KMS-11 (cell line): ENCODE measurements around the gene PRKAR1B.

Source experiments
- H2AFZ ChIP-seq: fragments of 200-600 bp; sonication (generic); 2 replicates; pipeline ENCODE4 v1.6.1; 2016; ENCODE audit warnings: antibody characterized with exemption, mixed run types, low read depth
- H3K27ac ChIP-seq: fragments of 200-600 bp; sonication (generic); 2 replicates; pipeline ENCODE4 v1.6.1; 2016; ENCODE audit warnings: mild to moderate bottlenecking, mixed run types
- H3K27me3 ChIP-seq: fragments of 200-600 bp; sonication (generic); 2 replicates; pipeline ENCODE4 v1.6.1; 2017; ENCODE audit warnings: mild to moderate bottlenecking, low read depth, mixed run types, moderate library complexity; ENCODE audit not compliant: insufficient read depth
- H3K36me3 ChIP-seq: fragments of 200-600 bp; sonication (generic); 2 replicates; pipeline ENCODE4 v1.6.1; 2017; ENCODE audit warnings: mild to moderate bottlenecking, mixed run types; ENCODE audit not compliant: insufficient read depth
- H3K4me1 ChIP-seq: fragments of 200-600 bp; sonication (generic); 2 replicates; pipeline ENCODE4 v1.6.1; 2016; ENCODE audit warnings: mild to moderate bottlenecking, low read depth, mixed run types; ENCODE audit not compliant: poor library complexity, severe bottlenecking
- H3K4me2 ChIP-seq: fragments of 200-600 bp; sonication (generic); 2 replicates; pipeline ENCODE4 v1.7.0; 2016; ENCODE audit warnings: mild to moderate bottlenecking, mixed run types
- H3K4me3 ChIP-seq: fragments of 200-600 bp; sonication (generic); IDR thresholded peaks from 2 replicates; pipeline ENCODE4 v1.6.1; 2017; ENCODE audit warnings: low read depth, low read length, mixed read lengths; ENCODE audit not compliant: insufficient read depth
- H3K79me2 ChIP-seq: fragments of 200-600 bp; sonication (generic); 2 replicates; pipeline ENCODE4 v1.6.1; 2016; ENCODE audit warnings: low read depth, mixed run types; ENCODE audit not compliant: insufficient read depth
- H3K9ac ChIP-seq: fragments of 200-600 bp; sonication (generic); 2 replicates; pipeline ENCODE4 v1.6.1; 2016; ENCODE audit warnings: mild to moderate bottlenecking, mixed run types
- H4K20me1 ChIP-seq: fragments of 200-600 bp; sonication (generic); 2 replicates; pipeline ENCODE4 v1.6.1; 2016; ENCODE audit warnings: mild to moderate bottlenecking, mixed run types; ENCODE audit not compliant: insufficient read depth
- CTCF ChIP-seq: fragments of 200-600 bp; sonication (generic); conservative IDR thresholded peaks from 2 replicates; pipeline ENCODE4 v1.6.1; 2017; ENCODE audit warnings: low read depth, mild to moderate bottlenecking, antibody characterized with exemption, low read length, moderate library complexity, mixed read lengths

Gene PRKAR1B

GRCh38 chr7:531777-532176 lies 195.3 kb downstream of the PRKAR1B start:
- Histone ChIP-seq H3K4me1 (no peaks in the 10 kb centered on the region), H3K27me3 (peaks cover 55% of the 10 kb centered on the region), H3K79me2 (no peaks in the 10 kb centered on the region), H2AFZ (no peak overlapping the region), H3K4me3 (no peak overlapping the region), H3K27ac (no peak overlapping the region), H3K36me3 (no peaks in the 10 kb centered on the region), H4K20me1 (no peaks in the 10 kb centered on the region), H3K4me2 (no peak overlapping the region), H3K9ac (no peak overlapping the region)
- TF ChIP-seq CTCF: no peak

GRCh38 chr7:528451-528850 lies 198.6 kb downstream of the PRKAR1B start:
- Histone ChIP-seq H3K9ac (no peak overlapping the region), H3K4me3 (no peak overlapping the region), H4K20me1 (no peaks in the 10 kb centered on the region), H3K36me3 (no peaks in the 10 kb centered on the region), H3K27ac (no peak overlapping the region), H3K79me2 (no peaks in the 10 kb centered on the region), H3K27me3 (peaks cover 59% of the 10 kb centered on the region), H2AFZ (no peak overlapping the region), H3K4me1 (no peaks in the 10 kb centered on the region), H3K4me2 (no peak overlapping the region)
- no peak for TF ChIP-seq CTCF

- Histone ChIP-seq H3K4me3 (no peak overlapping the region), H3K4me1 (no peaks in the 10 kb centered on the region), H3K27me3 (peaks cover 59% of the 10 kb centered on the region), H3K79me2 (no peaks in the 10 kb centered on the region), H4K20me1 (no peaks in the 10 kb centered on the region), H3K9ac (no peak overlapping the region), H3K27ac (no peak overlapping the region), H3K4me2 (no peak overlapping the region), H3K36me3 (no peaks in the 10 kb centered on the region), H2AFZ (no peak overlapping the region)
- TF ChIP-seq CTCF: no peak
Observed at GRCh38 chr7:527723-528122, 199.4 kb downstream of the PRKAR1B start.

GRCh38 chr7:526460-527034 lies 200.5 kb downstream of the PRKAR1B start:
- Histone ChIP-seq H3K4me2 (no peak overlapping the region), H2AFZ (no peak overlapping the region), H3K36me3 (no peaks in the 10 kb centered on the region), H3K4me1 (peaks cover 7% of the 10 kb centered on the region), H3K27me3 (peaks cover 58% of the 10 kb centered on the region), H3K4me3 (no peak overlapping the region), H3K9ac (no peak overlapping the region), H3K27ac (no peak overlapping the region), H4K20me1 (no peaks in the 10 kb centered on the region), H3K79me2 (no peaks in the 10 kb centered on the region)
- TF ChIP-seq CTCF: no peak
